T-cell (primary cell): ENCODE data around the gene TPGS2. TPM values are rescaled to one million over a fixed set of nuclear protein-coding genes. Genes with fewer than 3 reads are reported as not detected.

Source experiments
- ATAC-seq, 4 experiments: fragments of 200-7000 bp in 3 of 4; fragments of 150-1000 bp in 1 of 4; cut with Tn5 transposase; replicated peaks in 1 of 4; 1 replicate in 3 of 4; 2 replicates in 1 of 4; pipeline ENCODE4 v1.10.0; 2021; ENCODE audit warnings: moderate library complexity in 3 of 4, mild to moderate bottlenecking in 2 of 4, moderate number of reproducible peaks in 1 of 4
- CTCF ChIA-PET, 2 donors: fragments of 300-600 bp; sonication (Branson Sonifier 250); formaldehyde crosslinking; loops; one replicate each; lab custom pipeline; 2022; ENCODE audit warnings: antibody characterized with exemption in 2 of 2; lab: Charles Lee
- POLR2A ChIA-PET, 2 donors: fragments of 300-600 bp; sonication (Branson Sonifier 250); formaldehyde crosslinking; loops; one replicate each; lab custom pipeline; 2022; ENCODE audit warnings: antibody characterized with exemption in 2 of 2; lab: Charles Lee
- DNase-seq, 35 experiments: peaks; one replicate each; pipeline versions ENCODE4 v3.0.0 to v3.0.0-alpha.2; 2013 to 2023
- H3K27ac ChIP-seq: one replicate; pipeline ENCODE4 v1.5.1; 2013; ENCODE audit warnings: low read length
- H3K27me3 ChIP-seq, 2 experiments: replicated peaks in 1 of 2; 1 replicate in 1 of 2; 2 replicates in 1 of 2; pipeline versions ENCODE4 v1.6.1 to v1.7.0; 2013; ENCODE audit warnings: low read length in 1 of 2, mixed read lengths in 1 of 2; ENCODE audit not compliant: control insufficient read depth in 2 of 2, insufficient read depth in 2 of 2; ENCODE audit errors: extremely low read depth in 1 of 2
- H3K36me3 ChIP-seq, 2 donors: 1 replicate in 1 of 2; 2 replicates in 1 of 2; pipeline versions ENCODE4 v1.6.1 to v1.7.0; 2013; ENCODE audit warnings: low read length in 1 of 2; ENCODE audit not compliant: control insufficient read depth in 2 of 2, insufficient read depth in 1 of 2; ENCODE audit errors: extremely low read depth in 1 of 2
- H3K4me1 ChIP-seq, 2 experiments: 1 replicate in 1 of 2; 2 replicates in 1 of 2; pipeline versions ENCODE4 v1.6.1 to v1.7.0; 2013; ENCODE audit warnings: low read length in 2 of 2, mixed read lengths in 1 of 2; ENCODE audit not compliant: insufficient read depth in 2 of 2, control insufficient read depth in 1 of 2; ENCODE audit errors: extremely low read depth in 1 of 2
- H3K4me3 ChIP-seq, 2 donors: 1 replicate in 1 of 2; 2 replicates in 1 of 2; pipeline versions ENCODE4 v1.5.1 to v1.7.0; 2013; ENCODE audit warnings: mild to moderate bottlenecking in 2 of 2, low read length in 1 of 2, moderate library complexity in 1 of 2; ENCODE audit not compliant: control insufficient read depth in 1 of 2; ENCODE audit errors: extremely low read depth in 1 of 2
- H3K9me3 ChIP-seq: 2 replicates; pipeline ENCODE4 v1.7.0; 2013
- H3K27ac Mint-ChIP-seq, 2 donors: one replicate each; pipeline ENCODE4 v1.8.0; 2020 to 2021; ENCODE audit warnings: mild to moderate bottlenecking in 2 of 2, mixed read lengths in 2 of 2
- H3K27me3 Mint-ChIP-seq, 2 donors: one replicate each; pipeline ENCODE4 v1.8.0; 2021 to 2022; ENCODE audit warnings: mixed read lengths in 2 of 2
- H3K36me3 Mint-ChIP-seq: one replicate; pipeline ENCODE4 v1.8.0; 2021; ENCODE audit warnings: mixed read lengths
- H3K4me1 Mint-ChIP-seq, 3 donors: one replicate each; pipeline ENCODE4 v1.8.0; 2020 to 2022; ENCODE audit warnings: mixed read lengths in 3 of 3, mild to moderate bottlenecking in 1 of 3
- H3K4me3 Mint-ChIP-seq, 3 donors: one replicate each; pipeline ENCODE4 v1.8.0; 2020 to 2022; ENCODE audit warnings: mild to moderate bottlenecking in 3 of 3, mixed read lengths in 3 of 3, moderate library complexity in 3 of 3
- H3K9me3 Mint-ChIP-seq, 3 donors: one replicate each; pipeline ENCODE4 v1.8.0; 2020 to 2022; ENCODE audit warnings: mixed read lengths in 3 of 3
- WGBS: methylation state at CpG from one replicate; pipeline ENCODE4 v1.1.5; 2013; ENCODE audit warnings: missing lambda C conversion rate; ENCODE audit not compliant: insufficient coverage; 5-methylcytosine and 5-hydroxymethylcytosine counted together
- total RNA-seq, 35 experiments: library from RNA in 6 of 35; stranded (reverse) in 6 of 35; fragments of 120-200 nt in 1 of 35; gene quantifications; one replicate each; pipeline versions ENCODE4 v1.2.1 to v1.2.4 and lab custom pipeline; 2013 to 2026

The TPGS2 gene
- total RNA-seq, 5 donors from 2014 or later (not counting 1 experiment from before 2014, with no cell fraction given) = 31.7 to 46.9 (median 46.2) TPM

- no peak overlapping the region for H3K4me3 ChIP-seq
- H3K36me3 ChIP-seq = peaks cover 0 to 4% of the 10 kb centered on the region in 2 donors
- DNase-seq (no peak), ATAC-seq (no peak)
- Mint-ChIP-seq H3K9me3 (peaks cover 4 to 13% (median 9%) of the 10 kb centered on the region in 3 donors), H3K4me3 (no peak overlapping the region), H3K27me3 (no peaks in the 10 kb centered on the region), H3K27ac (no peak overlapping the region), H3K36me3 (peaks cover 58% of the 10 kb centered on the region), H3K4me1 (no peaks in the 10 kb centered on the region)
- ChIA-PET POLR2A (no interaction called here), CTCF (no interaction called here)
- no peaks in the 10 kb centered on the region for H3K4me1 ChIP-seq
- no peaks in the 10 kb centered on the region for H3K27me3 ChIP-seq
- WGBS = no CpG with 5 or more reads among the region's 1 CpG
- no peak overlapping the region for H3K27ac ChIP-seq
- H3K9me3 ChIP-seq = peaks cover 6% of the 10 kb centered on the region
Measured at GRCh38 chr18:36856815-36857214, 28.0 kb upstream of the TPGS2 start.

- peaks cover 0 to 4% of the 10 kb centered on the region in 2 donors for H3K36me3 ChIP-seq
- Mint-ChIP-seq H3K27ac (no peak overlapping the region), H3K4me1 (peaks cover 0 to 5% (median 4%) of the 10 kb centered on the region in 3 donors), H3K27me3 (no peaks in the 10 kb centered on the region), H3K4me3 (no peak overlapping the region), H3K9me3 (peaks cover 9 to 21% (median 9%) of the 10 kb centered on the region in 3 donors), H3K36me3 (peaks cover 65% of the 10 kb centered on the region)
- no CpG with 5 or more reads among the region's 2 CpGs for WGBS
- ChIA-PET POLR2A (no interaction called here), CTCF (no interaction called here)
- no peak overlapping the region for H3K4me3 ChIP-seq
- H3K27me3 ChIP-seq = no peaks in the 10 kb centered on the region
- H3K4me1 ChIP-seq = no peaks in the 10 kb centered on the region
- no peak overlapping the region for H3K27ac ChIP-seq
- H3K9me3 ChIP-seq = peaks cover 7% of the 10 kb centered on the region
- DNase-seq = no peak
- ATAC-seq = no peak
Measured at GRCh38 chr18:36851202-36851590, 22.4 kb upstream of the TPGS2 start.

- no peaks in the 10 kb centered on the region for H3K27me3 Mint-ChIP-seq
- Histone ChIP-seq H3K27me3 (no peaks in the 10 kb centered on the region), H3K36me3 (peaks cover 0 to 4% of the 10 kb centered on the region in 2 donors), H3K4me1 (no peaks in the 10 kb centered on the region), H3K4me3 (no peak overlapping the region), H3K9me3 (peaks cover 7% of the 10 kb centered on the region), H3K27ac (no peak overlapping the region)
- DNase-seq = no peak
- no CpG with 5 or more reads among the region's 1 CpG for WGBS
- ChIA-PET POLR2A (no interaction called here), CTCF (no interaction called here)
- peaks cover 0 to 5% (median 4%) of the 10 kb centered on the region in 3 donors for H3K4me1 Mint-ChIP-seq
- ATAC-seq = no peak
- no peak overlapping the region for H3K4me3 Mint-ChIP-seq
- H3K36me3 Mint-ChIP-seq = peaks cover 64% of the 10 kb centered on the region
- peaks cover 9 to 21% (median 9%) of the 10 kb centered on the region in 3 donors for H3K9me3 Mint-ChIP-seq
- H3K27ac Mint-ChIP-seq = no peak overlapping the region
Measured at GRCh38 chr18:36850527-36851201, 21.9 kb upstream of the TPGS2 start.

- peaks cover 9 to 21% (median 9%) of the 10 kb centered on the region in 3 donors for H3K9me3 Mint-ChIP-seq
- WGBS = no CpG with 5 or more reads among the region's 2 CpGs
- CTCF ChIA-PET = no interaction called here
Measured at GRCh38 chr18:36849288-36850006, 20.6 kb upstream of the TPGS2 start.

GRCh38 chr18:36848609-36849008, 19.8 kb upstream of the TPGS2 start:
- H3K4me1 Mint-ChIP-seq = peaks cover 3 to 5% (median 4%) of the 10 kb centered on the region in 3 donors
- H3K4me3 ChIP-seq = no peak overlapping the region
- H3K4me3 Mint-ChIP-seq = no peak overlapping the region
- H3K9me3 ChIP-seq = peaks cover 7% of the 10 kb centered on the region
- no peaks in the 10 kb centered on the region for H3K36me3 ChIP-seq
- no peak overlapping the region for H3K27ac Mint-ChIP-seq
- no CpG with 5 or more reads among the region's 2 CpGs for WGBS
- ChIA-PET CTCF (interaction anchor here in 1 of 2 donors (0.6 kb wide), 1 partner anchor 75 kb away, joined by 9 read pairs; no protein-coding TSS in a partner anchor), POLR2A (no interaction called here)
- H3K27me3 ChIP-seq = no peaks in the 10 kb centered on the region
- DNase-seq = no peak
- peaks cover 9 to 21% (median 9%) of the 10 kb centered on the region in 3 donors for H3K9me3 Mint-ChIP-seq
- H3K4me1 ChIP-seq = no peaks in the 10 kb centered on the region
- H3K27me3 Mint-ChIP-seq = no peaks in the 10 kb centered on the region
- H3K27ac ChIP-seq = no peak overlapping the region
- peaks cover 48% of the 10 kb centered on the region for H3K36me3 Mint-ChIP-seq
- ATAC-seq = no peak

More at GRCh38 chr18:36849288-36850006, 20.6 kb upstream of the TPGS2 start:
- no peak for DNase-seq
- peaks cover 56% of the 10 kb centered on the region for H3K36me3 Mint-ChIP-seq
- Histone ChIP-seq H3K9me3 (peaks cover 7% of the 10 kb centered on the region), H3K27ac (no peak overlapping the region), H3K4me1 (no peaks in the 10 kb centered on the region), H3K36me3 (peaks cover 0 to 4% of the 10 kb centered on the region in 2 donors), H3K4me3 (no peak overlapping the region), H3K27me3 (no peaks in the 10 kb centered on the region)
- no peak overlapping the region for H3K4me3 Mint-ChIP-seq
- no peak for ATAC-seq
- no peaks in the 10 kb centered on the region for H3K27me3 Mint-ChIP-seq
- H3K27ac Mint-ChIP-seq = no peak overlapping the region
- H3K4me1 Mint-ChIP-seq = peaks cover 0 to 5% (median 4%) of the 10 kb centered on the region in 3 donors
- POLR2A ChIA-PET = no interaction called here

GRCh38 chr18:36843784-36844183, 15.0 kb upstream of the TPGS2 start:
- peaks cover 5 to 9% (median 6%) of the 10 kb centered on the region in 3 donors for H3K4me1 Mint-ChIP-seq
- peaks cover 44% of the 10 kb centered on the region for H3K36me3 Mint-ChIP-seq
- Histone ChIP-seq H3K4me3 (no peak overlapping the region), H3K9me3 (no peaks in the 10 kb centered on the region), H3K4me1 (peaks cover 0 to 2% of the 10 kb centered on the region in 2 experiments), H3K36me3 (peaks cover 0 to 3% of the 10 kb centered on the region in 2 donors), H3K27me3 (no peaks in the 10 kb centered on the region), H3K27ac (no peak overlapping the region)
- H3K9me3 Mint-ChIP-seq = peaks cover 0 to 4% (median 0%) of the 10 kb centered on the region in 3 donors
- no peak overlapping the region for H3K27ac Mint-ChIP-seq
- WGBS = no CpG with 5 or more reads among the region's 2 CpGs
- ChIA-PET CTCF (interaction anchor here in 1 of 2 donors (0.9 kb wide), 1 partner anchor 15 kb away, joined by 4 read pairs; the partner anchor contains the start of genes KIAA1328 and TPGS2), POLR2A (no interaction called here)
- H3K4me3 Mint-ChIP-seq = no peak overlapping the region
- ATAC-seq (no peak), DNase-seq (no peak)
- no peaks in the 10 kb centered on the region for H3K27me3 Mint-ChIP-seq
